Measurements from ENCODE around the gene FUT6. TPM values are rescaled to one million over a fixed set of nuclear protein-coding genes. Genes with fewer than 3 reads are reported as not detected.

Gene FUT6
- total RNA-seq, 1 donor from 2014 or later: not detected

GRCh38 chr19:5806905-5807304 is 32.6 kb downstream of the FUT6 start:
- DNase-seq (ENCODE audit: extremely low read depth, low read depth, low spot score): no peak

- no peak for DNase-seq (ENCODE audit: extremely low read depth, low read depth, low spot score)
These were observed 33.4 kb downstream of the FUT6 start for GRCh38 chr19:5806133-5806489.

DNA sequence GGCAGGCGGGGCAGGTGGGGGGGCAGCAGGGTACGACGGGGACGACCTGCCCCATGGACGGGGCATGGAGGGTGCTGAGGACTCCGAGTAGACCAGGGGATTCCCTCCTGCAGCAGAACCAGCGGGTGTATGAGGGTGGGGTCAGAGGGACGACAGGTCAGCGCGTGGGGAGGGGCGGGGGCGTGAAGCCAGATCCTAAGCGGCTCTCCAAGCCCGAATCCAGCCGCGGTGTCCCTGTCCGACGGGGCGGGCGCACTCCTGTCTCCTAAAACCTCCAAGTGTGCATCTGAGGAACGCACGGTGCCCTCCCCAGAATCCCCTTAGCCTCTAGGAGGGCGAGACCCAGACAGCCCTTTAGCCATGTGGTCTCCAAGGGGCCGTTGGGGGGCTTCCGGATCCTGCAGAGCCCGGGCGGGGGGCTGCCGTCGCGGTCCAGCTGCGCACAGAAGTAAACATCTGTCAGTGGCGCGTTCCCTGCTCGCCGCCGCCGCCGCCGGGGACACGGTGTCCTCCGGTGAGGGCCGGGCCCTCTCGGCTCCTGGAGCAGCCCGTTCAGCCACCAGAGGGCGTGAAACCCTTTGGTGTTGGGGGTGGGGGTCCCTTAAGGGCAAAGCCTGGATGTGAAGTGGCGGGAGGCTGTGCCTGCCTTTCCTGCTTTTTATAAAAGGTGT is 33.9 kb downstream of the FUT6 start:
- DNase-seq (ENCODE audit: extremely low read depth, low read depth, low spot score): no peak

- no peak for DNase-seq (ENCODE audit: extremely low read depth, low read depth, low spot score)
These were observed 34.7 kb downstream of the FUT6 start, which contains the start of gene NRTN for GRCh38 chr19:5804516-5805461. NRTN (plus strand) TSS chr19:5805067; CDS start chr19:5824166, 19,099 bp downstream.

- DNase-seq (ENCODE audit: extremely low read depth, low read depth, low spot score): no peak
These were observed 35.6 kb downstream of the FUT6 start for GRCh38 chr19:5803752-5804515.

DNA sequence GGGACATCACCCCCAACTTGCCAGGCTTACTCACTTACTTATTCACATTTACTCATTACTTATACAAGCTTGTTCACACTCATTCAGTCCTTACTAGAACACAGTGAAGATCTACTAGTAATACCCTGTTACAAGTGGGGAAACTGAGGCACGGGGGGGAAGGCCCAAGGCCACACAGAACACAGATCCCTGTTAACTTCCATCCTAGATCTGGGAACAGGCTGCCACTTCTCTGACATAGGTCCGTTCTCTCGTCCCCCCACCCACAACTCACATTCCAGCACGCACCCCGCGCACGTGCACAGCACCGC is 36.1 kb downstream of the FUT6 start:
- DNase-seq (ENCODE audit: extremely low read depth, low read depth, low spot score): no peak

DNA sequence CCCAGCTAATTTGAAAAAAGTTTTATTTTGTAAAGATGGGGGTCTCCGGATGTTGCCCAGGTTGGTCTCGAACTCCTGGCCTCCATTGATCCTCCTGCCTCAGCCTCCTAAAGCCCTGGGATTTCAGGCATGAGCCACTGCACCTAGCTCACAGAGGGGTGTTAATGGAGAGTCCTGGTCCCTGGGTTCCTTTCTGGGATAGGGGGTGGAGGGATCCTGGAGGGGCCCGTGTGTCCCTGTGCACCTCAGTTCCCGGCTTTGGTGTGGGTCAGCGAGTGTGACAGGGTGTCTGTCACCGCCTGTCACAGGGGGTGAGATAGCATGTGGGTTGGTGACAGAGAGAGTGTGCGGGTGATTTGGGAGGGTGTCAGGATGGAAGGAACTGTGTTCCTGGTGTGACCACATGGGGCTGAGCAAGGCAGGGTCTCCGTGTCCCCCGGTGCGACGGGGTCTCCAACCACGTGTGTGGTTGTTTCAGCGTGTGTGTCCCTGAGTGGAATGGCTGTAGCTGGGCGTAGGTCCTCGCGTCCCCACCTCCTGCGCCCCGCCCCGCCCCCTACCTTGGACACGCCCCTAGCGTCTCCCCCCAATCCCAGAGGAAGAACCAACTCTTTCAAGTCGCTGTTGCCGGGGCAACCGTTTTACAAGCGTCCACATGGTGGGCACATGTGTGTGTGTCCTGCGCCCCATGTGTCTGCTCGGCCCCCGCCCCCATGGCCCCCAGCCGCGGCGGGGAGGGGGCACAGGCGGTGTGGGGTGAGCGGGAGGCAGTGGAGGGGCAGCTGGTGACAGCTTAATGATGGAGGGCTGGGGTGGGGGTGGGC is 37.5 kb downstream of the FUT6 start:
- no peak for DNase-seq (ENCODE audit: extremely low read depth, low read depth, low spot score)

- no peak for DNase-seq (ENCODE audit: extremely low read depth, low read depth, low spot score)
These were observed 38.9 kb downstream of the FUT6 start for GRCh38 chr19:5800361-5801270.

DNA sequence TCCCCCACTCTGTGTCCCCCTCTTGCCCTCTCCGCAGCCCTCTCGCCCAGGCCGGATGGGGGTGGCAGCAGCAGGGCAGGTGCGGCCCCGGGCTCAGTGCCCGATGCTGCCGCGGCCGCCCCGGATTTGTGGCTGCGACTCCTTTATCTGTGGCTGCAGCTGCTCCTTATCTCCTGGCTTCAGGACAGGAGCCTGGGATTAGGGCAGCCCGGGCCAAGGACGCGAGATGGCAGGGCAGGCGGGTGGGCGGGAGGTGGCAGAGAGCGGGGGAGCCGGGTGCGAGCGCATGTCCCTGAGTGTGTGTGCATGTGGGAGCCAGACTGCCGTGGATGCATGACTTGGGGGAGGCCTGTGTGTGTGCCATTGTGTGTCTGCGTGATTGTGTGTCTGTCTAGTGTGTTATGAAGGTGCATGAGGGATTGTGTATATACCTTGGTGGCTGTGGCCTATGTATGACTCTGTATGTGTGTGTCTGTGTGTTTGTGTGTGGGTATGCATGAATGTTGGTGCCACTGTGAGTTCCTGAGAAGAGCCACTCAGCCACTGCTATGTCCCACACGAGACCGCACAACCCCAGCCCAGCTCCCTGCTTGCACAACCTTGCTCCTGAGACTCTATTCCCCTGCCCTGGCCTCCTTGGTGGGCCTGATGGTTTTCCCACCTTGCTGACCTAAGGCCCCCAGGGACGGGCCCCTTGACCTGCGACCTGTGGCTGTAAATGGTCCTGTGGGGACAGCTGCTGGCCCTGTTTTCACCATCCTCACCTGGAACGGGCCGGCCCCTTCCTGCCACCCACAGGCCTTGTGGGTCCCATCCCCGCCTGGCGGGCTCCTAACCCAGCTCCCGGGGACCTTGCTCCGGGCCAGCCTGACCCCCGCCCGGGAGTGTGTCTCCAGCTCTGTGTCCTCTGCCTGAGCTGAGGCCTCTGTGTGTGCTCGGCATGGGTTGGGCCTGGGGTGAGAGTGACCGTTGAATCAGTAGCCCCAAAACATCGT is 40.0 kb downstream of the FUT6 start:
- DNase-seq (ENCODE audit: extremely low read depth, low read depth, low spot score): no peak

DNA sequence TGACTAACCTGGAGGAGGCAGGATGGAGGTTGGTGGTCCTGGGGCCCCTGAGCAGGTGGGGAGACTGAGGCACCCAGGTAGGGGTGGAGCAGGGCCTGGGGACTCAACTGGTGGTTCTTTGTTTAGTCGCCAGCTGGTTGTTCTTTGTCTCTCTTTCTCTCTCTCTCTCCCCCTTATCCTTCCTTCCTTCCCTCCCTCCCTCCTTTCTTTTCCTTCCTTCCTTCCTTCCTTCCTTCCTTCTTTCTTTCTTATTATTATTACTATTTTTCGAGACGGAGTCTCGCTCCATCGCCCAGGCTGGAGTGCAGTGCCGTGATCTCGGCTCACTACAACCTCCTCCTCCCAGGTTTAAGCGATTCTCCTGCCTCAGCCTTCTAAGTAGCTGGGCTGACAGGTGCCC is 41.3 kb downstream of the FUT6 start:
- no peak for DNase-seq (ENCODE audit: extremely low read depth, low read depth, low spot score)

GRCh38 chr19:5795382-5795919 is 44.1 kb downstream of the FUT6 start:
- DNase-seq (ENCODE audit: extremely low read depth, low read depth, low spot score): no peak

- DNase-seq (ENCODE audit: extremely low read depth, low read depth, low spot score): no peak
These were observed 46.3 kb downstream of the FUT6 start for GRCh38 chr19:5793188-5793587.

DNA sequence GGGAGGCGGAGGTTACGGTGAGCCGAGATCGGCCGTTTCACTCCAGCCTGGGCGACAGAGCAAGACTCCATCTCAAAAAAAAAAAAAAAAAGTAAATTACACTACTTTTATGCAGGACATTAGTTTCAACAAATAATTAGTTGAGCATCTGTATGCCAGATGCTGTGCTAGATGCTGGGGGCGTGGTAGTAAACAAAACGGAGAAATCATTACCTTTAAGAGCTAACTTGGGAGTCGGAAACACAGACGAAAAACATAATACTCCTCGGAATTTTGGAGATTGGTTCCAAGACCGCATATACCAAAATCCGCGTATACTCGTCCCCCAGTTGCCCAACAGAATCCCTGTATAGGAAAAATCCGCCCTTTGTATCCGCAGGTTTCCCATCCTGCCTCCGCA is 47.3 kb downstream of the FUT6 start:
- no peak for DNase-seq (ENCODE audit: extremely low read depth, low read depth, low spot score)

DNA sequence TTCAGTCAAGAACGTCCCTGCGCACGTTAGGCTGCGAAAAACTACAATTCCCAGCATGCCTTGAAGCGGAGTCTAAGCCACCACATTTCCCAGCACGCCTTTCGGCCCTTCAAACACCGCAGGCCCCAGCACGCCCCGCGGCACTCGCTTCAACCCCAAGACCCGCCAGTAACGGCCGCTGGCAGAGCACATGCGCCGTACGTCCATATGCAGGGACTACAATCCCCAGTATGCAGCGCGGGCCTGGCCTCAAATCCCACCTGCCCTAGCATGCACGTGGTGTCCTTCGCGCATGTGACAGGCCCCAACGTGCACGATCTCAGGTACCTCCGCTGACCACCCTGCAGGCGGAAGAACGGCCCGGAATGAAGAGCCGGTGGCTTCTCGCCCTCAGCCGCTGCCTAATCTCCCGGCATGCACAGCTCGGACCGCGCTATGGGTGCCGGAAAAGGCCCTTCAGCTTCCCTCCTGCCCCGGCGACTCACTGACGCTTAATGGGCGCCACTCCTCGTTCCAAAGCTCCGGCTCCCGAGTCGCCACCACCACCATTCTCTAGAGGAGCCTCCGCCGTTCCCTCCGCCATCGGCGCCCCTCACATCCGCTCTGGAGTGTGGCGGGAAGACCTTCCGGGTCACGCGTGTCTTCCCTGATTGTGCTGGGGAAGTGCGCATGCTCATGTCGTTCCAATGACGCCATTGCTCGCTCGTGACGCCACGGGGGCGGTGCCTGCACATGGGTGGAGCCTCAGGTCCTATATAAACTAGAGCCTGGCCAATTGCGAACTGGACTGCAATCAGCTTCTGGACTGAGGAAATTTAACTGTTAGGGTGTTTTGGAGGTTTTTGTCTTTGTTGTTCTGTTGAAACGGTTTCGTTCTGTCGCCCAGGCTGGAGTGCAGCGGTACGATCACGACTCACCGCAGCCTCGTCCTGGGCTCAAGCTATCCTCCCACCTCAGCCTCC is 48.7 kb downstream of the FUT6 start, which contains the start of gene DUS3L:
DUS3L (minus strand) TSS at position 605 of the 962 bp plus-strand sequence; CDS start at position 583, 22 bp downstream.
- DNase-seq (ENCODE audit: extremely low read depth, low read depth, low spot score): peak; percentile 88

- no peak for DNase-seq (ENCODE audit: extremely low read depth, low read depth, low spot score)
These were observed 49.5 kb downstream of the FUT6 start for GRCh38 chr19:5789886-5790558.

GRCh38 chr19:5789351-5789761 is 50.1 kb downstream of the FUT6 start:
- no peak for DNase-seq (ENCODE audit: extremely low read depth, low read depth, low spot score)

Data from glomerular endothelial cell (primary cell).